Thyroid gland (tissue), 4 donors: Measurements from ENCODE around the gene RPTN. TPM values are rescaled to one million over a fixed set of nuclear protein-coding genes. Genes with fewer than 3 reads are reported as not detected.

ENCODE experiments used
- DNase-seq, 2 donors: peaks; one replicate each; pipeline ENCODE4 v3.0.0-alpha.2; 2019
- H3K27ac ChIP-seq, 3 donors: fragments of 200-600 bp; sonication (generic); 1 replicate in 2 of 3; 2 replicates in 1 of 3; pipeline ENCODE4 v1.5.1; 2016 to 2019; ENCODE audit warnings: mild to moderate bottlenecking in 1 of 3, moderate library complexity in 1 of 3
- H3K27me3 ChIP-seq: fragments of 200-600 bp; sonication (generic); one replicate; pipeline ENCODE4 v1.5.1; 2019
- H3K36me3 ChIP-seq, 2 donors: fragments of 200-600 bp; sonication (generic); one replicate each; pipeline ENCODE4 v1.5.1; 2016 to 2019
- H3K4me1 ChIP-seq, 2 donors: fragments of 200-600 bp; sonication (generic); one replicate each; pipeline ENCODE4 v1.5.1; 2017 to 2019
- H3K4me3 ChIP-seq, 3 donors: fragments of 200-600 bp; sonication (generic); replicated peaks in 1 of 3; 1 replicate in 2 of 3; 2 replicates in 1 of 3; pipeline ENCODE4 v1.5.1; 2016; ENCODE audit warnings: mild to moderate bottlenecking in 1 of 3
- H3K9me3 ChIP-seq: fragments of 200-600 bp; sonication (generic); one replicate; pipeline ENCODE4 v1.5.1; 2017
- POLR2A ChIP-seq, 2 donors: fragments of 450-650 bp; IDR thresholded peaks; one replicate each; pipeline ENCODE4 v1.6.1; 2017; ENCODE audit warnings: antibody characterized with exemption in 2 of 2, mild to moderate bottlenecking in 2 of 2, moderate library complexity in 1 of 2
- WGBS, 2 donors: methylation state at CpG; one replicate each; pipeline ENCODE4 v1.1.5; 2017; 5-methylcytosine and 5-hydroxymethylcytosine counted together
- intact Hi-C: fragments of 100-400 bp; cut with DNase I; formaldehyde crosslinking; loops from one replicate; pipeline ENCODE4 v1.15.1; 2023
- total RNA-seq, 4 donors: library from RNA; depleted of rRNA; stranded (reverse); fragments of >200 nt; gene quantifications; one replicate each; pipeline ENCODE4 v1.2.3, GENCODE V29; 2016
- TF ChIP-seq, protein P1 (sequence below), 6 experiments: fragments of 200-600 bp in 3 of 6; fragments of 450-650 bp in 3 of 6; sonication (generic) in 3 of 6; IDR thresholded peaks; one replicate each; pipeline ENCODE4 v1.5.1; 2016 to 2019; ENCODE audit warnings: antibody characterized with exemption in 6 of 6, mild to moderate bottlenecking in 2 of 6, inconsistent platforms in 1 of 6, moderate library complexity in 1 of 6

RPTN gene
- total RNA-seq, 4 donors from 2014 or later: not detected

DNA sequence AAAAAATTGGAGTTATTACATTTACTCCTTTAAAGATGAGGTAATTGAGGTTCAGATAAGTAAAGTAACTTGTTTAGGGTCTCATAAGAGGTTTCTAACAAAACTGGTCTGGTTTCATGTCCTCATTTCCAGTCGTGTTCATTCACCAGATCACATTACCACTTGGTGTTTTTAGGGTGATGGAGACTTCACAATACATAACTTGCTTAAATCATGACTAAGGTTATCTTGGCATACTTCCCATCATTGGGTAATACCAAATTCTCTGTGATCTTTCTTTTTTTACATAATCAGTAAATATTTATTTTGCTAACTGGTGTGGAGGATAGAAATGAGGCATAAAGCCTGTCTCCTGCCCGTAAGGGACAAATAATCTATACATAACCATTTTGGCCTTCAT, 31.6 kb upstream of the RPTN start:
- no peak overlapping the region for H3K4me3 ChIP-seq
- H3K27me3 ChIP-seq: no peaks in the 10 kb centered on the region
- H3K27ac ChIP-seq: no peak overlapping the region
- TF ChIP-seq, protein P1, sequence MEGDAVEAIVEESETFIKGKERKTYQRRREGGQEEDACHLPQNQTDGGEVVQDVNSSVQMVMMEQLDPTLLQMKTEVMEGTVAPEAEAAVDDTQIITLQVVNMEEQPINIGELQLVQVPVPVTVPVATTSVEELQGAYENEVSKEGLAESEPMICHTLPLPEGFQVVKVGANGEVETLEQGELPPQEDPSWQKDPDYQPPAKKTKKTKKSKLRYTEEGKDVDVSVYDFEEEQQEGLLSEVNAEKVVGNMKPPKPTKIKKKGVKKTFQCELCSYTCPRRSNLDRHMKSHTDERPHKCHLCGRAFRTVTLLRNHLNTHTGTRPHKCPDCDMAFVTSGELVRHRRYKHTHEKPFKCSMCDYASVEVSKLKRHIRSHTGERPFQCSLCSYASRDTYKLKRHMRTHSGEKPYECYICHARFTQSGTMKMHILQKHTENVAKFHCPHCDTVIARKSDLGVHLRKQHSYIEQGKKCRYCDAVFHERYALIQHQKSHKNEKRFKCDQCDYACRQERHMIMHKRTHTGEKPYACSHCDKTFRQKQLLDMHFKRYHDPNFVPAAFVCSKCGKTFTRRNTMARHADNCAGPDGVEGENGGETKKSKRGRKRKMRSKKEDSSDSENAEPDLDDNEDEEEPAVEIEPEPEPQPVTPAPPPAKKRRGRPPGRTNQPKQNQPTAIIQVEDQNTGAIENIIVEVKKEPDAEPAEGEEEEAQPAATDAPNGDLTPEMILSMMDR (IDR thresholded peaks at IDR 0.05): no peak
- TF ChIP-seq POLR2A (IDR thresholded peaks at IDR 0.05): no peak
- H3K9me3 ChIP-seq: no peaks in the 10 kb centered on the region
- 59 to 66% methylated on average over 2 of the region's 2 CpGs for WGBS, 2 donors
- intact Hi-C loops: loop anchor here (5.0 kb wide), 1 partner anchor 252 kb away; no protein-coding TSS in a partner anchor
- H3K4me1 ChIP-seq: peaks cover 0 to 4% of the 10 kb centered on the region in 2 donors
- no peaks in the 10 kb centered on the region for H3K36me3 ChIP-seq
- DNase-seq: no peak

DNA sequence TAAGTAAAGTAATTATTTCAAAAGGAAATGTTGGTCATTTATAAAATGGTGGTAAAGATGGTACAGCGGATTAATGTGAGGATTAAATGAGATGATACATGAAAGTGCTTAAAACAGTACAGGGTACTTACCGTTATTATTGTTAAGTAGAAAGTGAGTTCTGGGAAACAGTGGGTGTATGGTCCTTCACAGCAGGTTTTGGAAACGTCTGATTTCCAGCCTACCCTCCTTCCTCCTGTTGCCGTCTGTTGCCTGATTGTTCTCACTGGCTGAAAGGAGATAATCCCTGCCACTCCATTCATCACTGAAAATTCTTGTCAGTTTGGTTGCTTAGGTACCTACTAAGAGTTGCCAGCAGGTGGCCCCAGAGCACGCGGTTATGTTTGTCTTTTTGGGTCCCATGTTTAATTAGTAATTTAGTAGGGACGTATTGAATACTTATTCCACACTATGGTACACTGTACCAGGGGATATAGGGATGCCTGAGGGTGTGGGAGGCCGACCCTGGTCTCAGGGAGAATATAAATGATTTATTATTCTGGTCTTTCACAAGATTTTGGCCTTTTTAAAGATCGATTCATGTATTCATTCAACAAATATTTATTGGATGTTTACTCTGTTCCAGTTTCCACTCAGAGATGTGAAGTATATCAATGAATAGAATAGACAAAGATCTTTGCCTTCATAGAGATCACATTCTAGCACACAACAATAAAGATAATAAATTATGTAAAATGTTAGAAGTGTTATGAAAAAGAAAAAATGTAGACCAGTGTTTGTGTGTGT, 30.8 kb upstream of the RPTN start:
- WGBS, 2 donors: 23 to 27% methylated on average over 9 of the region's 9 CpGs
- no peak overlapping the region for H3K27ac ChIP-seq

DNA sequence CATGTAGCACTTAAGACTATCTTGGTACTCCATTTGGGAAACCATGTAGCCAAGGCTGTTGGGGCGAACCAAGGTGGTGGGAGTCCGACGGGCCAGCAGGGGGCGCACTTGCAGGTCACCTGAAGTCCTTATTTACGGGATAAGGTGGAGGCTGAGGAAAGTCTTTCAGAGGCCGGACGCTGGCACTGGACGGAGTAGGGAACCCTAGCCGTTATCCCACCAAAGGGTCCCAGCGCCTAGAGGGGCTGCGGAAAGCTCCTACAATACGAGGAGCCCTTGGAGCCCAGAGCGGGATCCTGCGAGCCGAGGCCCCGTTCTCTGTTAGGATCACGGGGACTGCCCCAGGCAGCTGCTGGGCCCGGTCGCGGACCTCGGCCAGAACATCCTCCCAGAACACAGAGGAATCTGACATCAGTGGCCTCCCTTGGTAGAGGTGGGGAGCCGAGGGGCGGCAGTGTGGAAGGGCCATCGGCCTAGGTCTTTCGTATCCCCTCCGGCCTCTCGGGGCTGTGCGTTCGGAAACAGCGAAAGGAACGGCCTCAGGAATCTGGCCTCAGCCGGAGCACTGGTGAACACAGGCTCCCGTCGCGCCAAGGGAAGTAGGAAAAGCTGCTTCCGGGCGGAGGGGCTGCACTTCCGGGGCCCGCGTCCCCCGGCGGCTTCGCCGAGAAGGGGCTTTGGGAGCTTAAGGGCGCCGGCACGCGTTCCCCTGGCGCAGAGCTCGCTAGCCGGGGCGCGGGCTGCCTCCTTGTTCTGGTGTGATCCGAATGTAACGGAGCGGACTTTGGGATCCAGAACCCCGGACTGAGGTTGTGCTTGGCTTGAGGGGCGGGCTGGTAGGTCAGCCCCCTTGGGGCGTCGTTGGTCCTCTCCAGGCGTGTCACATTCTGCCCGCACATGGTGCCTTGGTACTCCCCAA, 29.9 kb upstream of the RPTN start:
- no peaks in the 10 kb centered on the region for H3K9me3 ChIP-seq
- no peak for TF ChIP-seq POLR2A (IDR thresholded peaks at IDR 0.05)
- TF ChIP-seq, protein P1 (IDR thresholded peaks at IDR 0.05): peak; percentile 52 to 89 (median 70)
- 11 to 24% methylated on average over 35 to 53 of the region's 62 CpGs for WGBS, 2 donors
- H3K4me1 ChIP-seq: peaks cover 0 to 4% of the 10 kb centered on the region in 2 donors
- no peaks in the 10 kb centered on the region for H3K36me3 ChIP-seq
- peak overlapping the region; percentile 16 to 52 (median 36) for H3K4me3 ChIP-seq
- no peaks in the 10 kb centered on the region for H3K27me3 ChIP-seq
- peak overlapping the region in 1 of 3 donors; percentile 63 for H3K27ac ChIP-seq
- intact Hi-C loops: no loop called here
- peak; percentile 65 to 75 for DNase-seq

More for the DNA sequence above, 30.8 kb upstream of the RPTN start:
- no peak for TF ChIP-seq POLR2A (IDR thresholded peaks at IDR 0.05)
- TF ChIP-seq, protein P1 (IDR thresholded peaks at IDR 0.05): peak; percentile 19 to 76 (median 62)
- peak; percentile 65 to 68 for DNase-seq
- Histone ChIP-seq H3K27me3 (no peaks in the 10 kb centered on the region), H3K4me3 (peak overlapping the region in 2 of 3 donors; percentile 16 to 36), H3K36me3 (no peaks in the 10 kb centered on the region), H3K9me3 (no peaks in the 10 kb centered on the region), H3K4me1 (peaks cover 0 to 4% of the 10 kb centered on the region in 2 donors)
- intact Hi-C loops: loop anchor here (5.0 kb wide), 1 partner anchor 252 kb away; no protein-coding TSS in a partner anchor

DNA sequence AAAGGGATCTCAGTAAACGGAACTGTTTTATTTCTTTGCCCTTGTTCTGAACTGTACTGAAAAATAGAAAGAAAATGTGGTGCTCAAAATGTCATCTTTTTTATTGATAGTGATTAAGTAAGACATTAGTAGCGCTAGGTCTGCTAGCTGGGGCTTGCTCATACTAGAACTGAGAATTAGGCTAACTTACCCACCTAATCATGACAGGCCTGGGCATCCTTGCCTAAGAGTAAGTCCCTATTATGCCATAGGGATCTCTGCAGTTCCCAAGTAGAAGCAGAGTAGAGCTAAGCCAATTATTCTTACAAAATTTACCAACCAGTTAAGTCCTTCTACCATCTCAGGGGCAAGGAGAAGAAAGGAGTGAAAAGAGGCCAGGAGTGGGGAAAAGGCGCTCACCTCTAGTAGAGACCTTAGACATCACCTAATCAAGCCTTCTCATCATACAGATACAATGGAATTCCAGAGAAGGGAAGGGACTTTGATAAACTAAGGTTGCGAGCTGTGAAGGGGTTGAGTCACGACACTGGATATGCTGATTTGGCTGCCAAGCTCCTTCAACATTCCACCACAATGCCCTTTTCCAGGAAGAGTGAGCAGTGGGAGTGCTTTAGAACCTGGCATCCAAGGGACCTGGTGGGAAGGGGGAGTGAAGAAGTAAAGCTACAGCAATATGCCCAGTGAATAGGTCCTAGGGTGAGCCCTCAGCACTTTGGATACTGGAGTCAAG, 27.7 kb upstream of the RPTN start:
- intact Hi-C loops: no loop called here
- H3K36me3 ChIP-seq: no peaks in the 10 kb centered on the region
- H3K27ac ChIP-seq: no peak overlapping the region
- TF ChIP-seq, protein P1 (IDR thresholded peaks at IDR 0.05): no peak
- TF ChIP-seq POLR2A (IDR thresholded peaks at IDR 0.05): no peak
- no peak overlapping the region for H3K4me3 ChIP-seq
- H3K4me1 ChIP-seq: peaks cover 0 to 13% of the 10 kb centered on the region in 2 donors
- no peaks in the 10 kb centered on the region for H3K27me3 ChIP-seq
- whole genome bisulfite sequencing, 2 donors: 90 to 93% methylated on average over 5 of the region's 5 CpGs
- DNase-seq: no peak
- no peaks in the 10 kb centered on the region for H3K9me3 ChIP-seq
